LNCaP clone FGC (cell line): ENCODE data around the gene SUCLG2.

Experiments
- DNase-seq: peaks from one replicate; pipeline ENCODE4 v3.0.0-alpha.2; 2011; ENCODE audit warnings: low read depth
- H3K4me3 ChIP-seq: 2 replicates; pipeline ENCODE4 v1.5.1; 2011; ENCODE audit warnings: mild to moderate bottlenecking, low read depth, low read length, control low read depth
- CTCF ChIP-seq: IDR thresholded peaks from 2 replicates; pipeline ENCODE4 v1.5.1; 2012; ENCODE audit warnings: mild to moderate bottlenecking; ENCODE audit not compliant: control insufficient read depth, insufficient read depth; ENCODE audit errors: extremely low read depth

SUCLG2 gene

DNA sequence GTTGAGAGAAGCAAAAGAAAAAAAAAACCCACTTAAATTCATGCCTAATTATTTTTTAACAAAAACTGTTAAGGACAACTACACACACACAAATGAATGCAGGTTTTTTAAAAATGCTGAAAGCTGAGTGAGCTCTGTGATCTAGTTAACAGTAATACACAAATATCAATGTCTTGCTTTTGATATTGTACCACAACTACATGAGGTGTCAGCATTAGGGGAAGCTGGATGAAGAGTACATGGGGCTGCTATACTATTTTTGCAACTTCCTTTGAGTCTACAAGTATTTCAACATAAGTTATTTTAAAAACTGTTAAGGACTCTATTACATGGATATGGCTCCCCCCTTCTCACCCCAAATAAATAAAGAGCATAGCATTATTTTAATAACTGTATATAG is 44.7 kb downstream of the SUCLG2 start:
- no peak for DNase-seq
- TF ChIP-seq CTCF, result no peak
- no peak overlapping the region for H3K4me3 ChIP-seq

DNA sequence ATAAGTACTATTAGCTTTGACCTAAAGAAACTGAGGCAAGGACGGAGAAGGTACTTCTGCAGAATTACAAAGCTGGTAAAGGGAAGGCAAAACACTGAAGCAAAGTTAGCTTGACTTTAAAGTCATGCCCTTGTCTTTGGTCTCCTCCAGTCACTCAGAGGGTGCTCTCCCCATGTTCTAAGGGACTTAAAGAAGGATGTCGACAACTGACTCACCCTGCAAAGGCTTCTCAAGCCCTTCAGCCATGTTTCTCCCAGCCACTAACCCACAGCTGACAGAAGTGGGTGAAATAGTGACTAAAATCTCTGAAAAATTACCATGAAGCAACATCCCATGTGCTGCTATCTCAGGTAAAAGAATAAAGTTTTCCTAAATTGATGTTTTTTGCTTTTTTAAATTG is 46.4 kb downstream of the SUCLG2 start:
- DNase-seq, result no peak
- no peak for TF ChIP-seq CTCF
- H3K4me3 ChIP-seq, result no peak overlapping the region

DNA sequence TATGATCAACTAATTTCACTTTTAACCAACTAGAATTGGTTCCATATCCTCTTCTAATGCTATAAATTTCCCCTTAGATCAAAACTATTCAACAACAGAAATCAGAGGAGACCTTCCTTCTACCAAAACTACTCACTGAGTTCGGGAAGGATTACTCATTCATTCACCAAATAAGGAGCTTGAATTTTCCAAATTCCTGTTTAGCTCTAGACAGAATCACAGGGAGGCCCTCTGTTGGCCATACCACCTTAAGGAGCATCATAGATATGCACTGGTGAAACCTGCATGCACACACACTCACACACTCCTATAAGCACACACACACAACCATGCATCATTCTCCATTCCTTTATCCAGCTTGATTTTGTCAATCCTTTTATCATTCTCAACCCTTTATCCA is 49.0 kb downstream of the SUCLG2 start:
- H3K4me3 ChIP-seq, result no peak overlapping the region
- no peak for DNase-seq
- TF ChIP-seq CTCF, result no peak

- TF ChIP-seq CTCF, result no peak
- no peak overlapping the region for H3K4me3 ChIP-seq
- DNase-seq, result no peak
These were observed 51.6 kb downstream of the SUCLG2 start for GRCh38 chr3:67602816-67603215.

DNA sequence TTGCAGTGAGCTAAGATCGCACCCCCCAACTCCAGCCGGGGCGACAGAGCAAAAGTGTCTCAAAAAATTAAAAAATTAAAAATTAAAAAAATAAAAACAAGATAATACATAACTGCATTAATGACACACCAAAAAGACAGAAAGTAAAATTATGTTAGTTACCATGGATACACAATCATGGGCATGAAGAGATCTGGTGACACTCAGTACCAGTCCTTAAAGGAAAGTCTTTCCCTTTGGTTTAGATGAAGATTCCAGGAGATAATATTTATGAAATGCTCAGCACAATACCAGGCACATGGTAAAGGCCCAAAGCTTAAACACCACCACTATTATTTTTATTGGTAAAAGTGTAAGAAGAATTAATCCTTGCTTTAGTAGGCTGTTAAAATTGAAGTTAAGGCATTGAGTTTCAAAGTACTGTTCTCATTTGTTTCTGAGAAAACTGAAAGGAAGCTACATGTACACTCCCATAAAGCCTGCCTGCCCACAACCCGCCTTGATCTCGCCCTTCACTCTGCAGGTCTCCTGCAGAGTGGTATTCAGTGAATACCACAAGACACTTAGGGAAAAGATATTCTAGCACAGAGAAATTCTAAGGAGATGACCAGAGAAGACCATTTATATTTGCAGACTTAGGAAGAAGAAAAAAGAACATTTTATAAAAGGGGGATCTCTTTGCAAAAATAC is 52.3 kb downstream of the SUCLG2 start:
- no peak for DNase-seq
- TF ChIP-seq CTCF, result no peak
- H3K4me3 ChIP-seq, result no peak overlapping the region

DNA sequence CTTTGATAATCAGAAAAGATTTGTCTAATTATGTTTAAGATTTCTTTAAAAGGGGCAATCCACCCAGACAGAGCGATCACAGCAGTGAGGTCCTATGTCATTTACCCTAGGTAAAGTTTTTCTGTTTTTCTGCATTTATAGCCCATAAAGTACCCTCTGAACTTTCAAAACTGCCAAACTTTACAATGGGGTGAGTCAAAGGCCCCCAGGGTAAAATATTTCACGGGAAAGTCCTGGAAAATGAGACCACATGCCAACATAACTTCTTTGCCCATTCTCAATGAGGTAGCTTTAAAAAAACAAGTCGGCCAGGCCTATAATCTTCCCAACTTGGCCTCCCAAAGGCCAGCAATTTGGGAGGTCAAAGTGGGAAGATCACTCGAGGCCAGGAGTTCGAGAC is 53.0 kb downstream of the SUCLG2 start:
- no peak for DNase-seq
- TF ChIP-seq CTCF, result no peak

DNA sequence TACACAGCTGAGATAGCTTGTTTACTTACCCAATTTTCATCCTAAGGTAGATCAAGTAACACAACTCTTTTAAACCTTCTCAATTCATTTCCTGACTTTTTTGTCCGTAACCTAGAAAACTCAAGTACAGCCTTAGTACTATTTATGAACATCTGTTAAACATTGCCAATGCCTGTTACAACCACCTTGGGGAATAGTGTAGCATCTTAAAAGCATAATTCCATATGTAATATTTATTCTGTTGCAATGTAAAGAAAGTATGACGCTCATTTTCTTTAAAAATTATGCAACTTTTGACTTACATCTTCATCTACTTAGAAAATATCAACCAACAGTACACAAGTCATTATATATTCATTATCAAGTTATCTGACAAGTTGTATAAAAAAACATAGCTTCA is 54.6 kb downstream of the SUCLG2 start:
- no peak overlapping the region for H3K4me3 ChIP-seq
- TF ChIP-seq CTCF, result no peak
- DNase-seq, result no peak

More for the DNA sequence above, 53.0 kb downstream of the SUCLG2 start:
- no peak overlapping the region for H3K4me3 ChIP-seq
